ENCODE results near the gene SMG6.

SMG6 gene

DNA sequence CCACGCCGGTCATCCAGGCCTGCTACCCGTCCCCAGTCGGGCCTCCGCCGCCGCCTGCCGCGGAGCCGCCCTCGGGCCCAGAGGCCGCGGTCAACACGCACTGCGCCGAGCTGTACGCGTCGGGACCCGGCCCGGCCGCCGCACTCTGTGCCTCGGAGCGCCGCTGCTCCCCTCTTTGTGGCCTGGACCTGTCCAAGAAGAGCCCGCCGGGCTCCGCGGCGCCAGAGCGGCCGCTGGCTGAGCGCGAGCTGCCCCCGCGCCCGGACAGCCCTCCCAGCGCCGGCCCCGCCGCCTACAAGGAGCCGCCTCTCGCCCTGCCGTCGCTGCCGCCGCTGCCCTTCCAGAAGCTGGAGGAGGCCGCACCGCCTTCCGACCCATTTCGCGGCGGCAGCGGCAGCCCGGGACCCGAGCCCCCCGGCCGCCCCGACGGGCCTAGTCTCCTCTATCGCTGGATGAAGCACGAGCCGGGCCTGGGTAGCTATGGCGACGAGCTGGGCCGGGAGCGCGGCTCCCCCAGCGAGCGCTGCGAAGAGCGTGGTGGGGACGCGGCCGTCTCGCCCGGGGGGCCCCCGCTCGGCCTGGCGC is 246.3 kb downstream of the SMG6 start:
- no peak for DNase-seq

DNA sequence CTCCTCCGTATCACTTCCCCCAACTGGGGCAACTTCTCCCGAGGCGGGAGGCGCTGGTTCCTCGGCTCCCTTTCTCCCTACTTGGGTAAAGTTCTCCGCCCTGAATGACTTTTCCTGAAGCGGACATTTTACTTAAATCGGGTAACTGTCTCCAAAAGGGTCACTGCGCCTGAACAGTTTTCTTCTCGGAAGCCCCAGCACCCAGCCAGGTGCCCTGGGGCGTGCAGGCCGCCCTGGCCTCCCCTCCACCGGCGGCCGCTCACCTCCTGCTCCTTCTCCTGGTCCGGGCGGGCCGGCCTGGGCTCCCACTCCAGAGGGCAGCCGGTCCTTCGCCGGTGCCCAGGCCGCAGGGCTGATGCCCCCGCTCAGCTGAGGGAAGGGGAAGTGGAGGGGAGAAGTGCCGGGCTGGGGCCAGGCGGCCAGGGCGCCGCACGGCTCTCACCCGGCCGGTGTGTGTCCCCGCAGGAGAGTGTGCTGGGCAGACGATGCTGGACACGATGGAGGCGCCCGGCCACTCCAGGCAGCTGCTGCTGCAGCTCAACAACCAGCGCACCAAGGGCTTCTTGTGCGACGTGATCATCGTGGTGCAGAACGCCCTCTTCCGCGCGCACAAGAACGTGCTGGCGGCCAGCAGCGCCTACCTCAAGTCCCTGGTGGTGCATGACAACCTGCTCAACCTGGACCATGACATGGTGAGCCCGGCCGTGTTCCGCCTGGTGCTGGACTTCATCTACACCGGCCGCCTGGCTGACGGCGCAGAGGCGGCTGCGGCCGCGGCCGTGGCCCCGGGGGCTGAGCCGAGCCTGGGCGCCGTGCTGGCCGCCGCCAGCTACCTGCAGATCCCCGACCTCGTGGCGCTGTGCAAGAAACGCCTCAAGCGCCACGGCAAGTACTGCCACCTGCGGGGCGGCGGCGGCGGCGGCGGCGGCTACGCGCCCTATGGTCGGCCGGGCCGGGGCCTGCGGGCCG is 247.1 kb downstream of the SMG6 start:
- peak; percentile 45 to 47 for DNase-seq
- no peak for TF ChIP-seq POLR2A (IDR thresholded peaks at IDR 0.05; ENCODE audit: low read length)
- no peak for TF ChIP-seq GATA1 (IDR thresholded peaks at IDR 0.05; ENCODE audit: low read depth, low read length)

More for the DNA sequence above, 246.3 kb downstream of the SMG6 start:
- TF ChIP-seq GATA1 (IDR thresholded peaks at IDR 0.05; ENCODE audit: low read depth, low read length) (no peak), POLR2A (IDR thresholded peaks at IDR 0.05; ENCODE audit: low read length) (no peak)

DNA sequence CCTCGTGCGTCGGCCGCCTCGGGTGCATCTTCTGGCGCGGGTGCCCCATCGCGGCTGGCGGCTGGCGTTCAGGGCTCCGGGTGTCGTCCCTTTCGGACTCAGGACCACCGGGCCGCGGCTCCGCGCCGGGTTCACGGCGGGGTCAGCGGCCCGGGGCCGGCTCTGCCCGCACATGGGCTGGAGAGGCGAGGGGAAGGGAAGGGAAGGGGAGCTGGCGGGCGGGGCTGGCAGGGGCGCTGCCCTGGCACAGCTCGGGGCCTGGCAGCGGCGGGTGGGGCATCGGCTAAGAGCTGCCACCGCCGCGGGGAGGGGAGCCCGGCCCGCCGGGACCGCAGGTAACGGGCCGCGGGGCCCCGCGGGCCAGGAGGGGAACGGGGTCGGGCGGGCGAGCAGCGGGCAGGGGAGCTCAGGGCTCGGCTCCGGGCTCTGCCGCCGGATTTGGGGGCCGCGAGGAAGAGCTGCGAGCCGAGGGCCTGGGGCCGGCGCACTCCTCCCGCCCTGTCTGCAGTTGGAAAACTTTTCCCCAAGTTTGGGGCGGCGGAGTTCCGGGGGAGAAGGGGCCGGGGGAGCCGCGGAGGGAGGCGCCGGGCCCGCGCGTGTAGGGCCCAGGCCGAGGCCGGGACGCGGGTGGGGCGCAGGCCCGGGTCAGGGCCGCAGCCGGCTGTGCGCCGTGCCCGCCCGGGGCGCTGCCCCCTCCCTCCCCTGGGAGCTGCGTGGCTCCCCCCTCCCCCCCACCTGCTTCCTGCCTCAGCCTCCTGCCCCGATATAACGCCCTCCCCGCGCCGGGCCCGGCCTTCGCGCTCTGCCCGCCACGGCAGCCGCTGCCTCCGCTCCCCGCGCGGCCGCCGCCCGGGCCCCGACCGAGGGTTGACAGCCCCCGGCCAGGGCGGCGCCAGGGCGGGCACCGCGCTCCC is 248.0 kb downstream of the SMG6 start:
- TF ChIP-seq GATA1 (IDR thresholded peaks at IDR 0.05; ENCODE audit: low read depth, low read length) (no peak), POLR2A (IDR thresholded peaks at IDR 0.05; ENCODE audit: low read length) (no peak)
- no peak for DNase-seq

DNA sequence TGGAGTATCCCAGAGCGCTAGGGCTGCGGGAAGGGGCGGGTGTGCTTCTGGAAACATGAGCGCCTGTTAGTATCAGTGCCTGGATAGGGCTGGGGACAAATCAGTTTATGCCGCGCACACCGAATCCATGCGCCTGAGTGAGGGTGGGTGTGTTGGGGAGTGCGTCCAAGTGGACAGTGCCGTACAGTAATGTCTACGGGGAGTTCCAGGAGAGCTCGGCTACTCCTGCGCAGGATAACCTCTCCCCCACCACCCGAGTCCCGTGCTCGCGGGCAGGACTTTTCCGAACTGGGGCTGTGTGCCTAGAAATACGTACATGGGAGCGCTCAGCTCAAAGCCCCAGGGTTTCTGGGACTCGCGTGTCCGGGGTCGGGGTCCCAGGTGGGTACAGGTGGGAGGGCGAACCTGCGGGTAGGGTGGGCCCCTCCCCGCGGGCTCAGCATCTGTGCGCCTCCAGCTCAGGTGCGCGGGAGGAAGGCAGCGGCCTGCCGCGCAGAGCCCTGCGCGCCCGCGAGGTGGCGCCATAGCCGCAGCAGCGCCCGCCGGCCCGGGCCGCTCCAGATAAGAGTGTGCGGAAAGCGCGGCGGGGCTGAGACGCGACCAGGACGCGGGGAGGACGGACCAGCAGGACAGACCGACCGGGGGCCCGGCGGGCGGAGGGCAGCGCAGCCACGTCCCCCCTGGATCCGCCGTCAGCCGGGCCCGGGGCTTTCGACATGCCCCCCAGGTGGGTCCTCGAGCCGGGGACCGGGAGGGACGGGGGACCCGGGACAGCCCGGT is 248.9 kb downstream of the SMG6 start, which contains the start of gene HIC1:
Gene HIC1, plus strand, starts transcription at position 592 of the 780 bp plus-strand sequence. CDS start 1,588 bp downstream, outside the sequence.
- TF ChIP-seq GATA1 (IDR thresholded peaks at IDR 0.05; ENCODE audit: low read depth, low read length) (no peak), POLR2A (IDR thresholded peaks at IDR 0.05; ENCODE audit: low read length) (no peak)
- DNase-seq, result peak; percentile 78 to 86

DNA sequence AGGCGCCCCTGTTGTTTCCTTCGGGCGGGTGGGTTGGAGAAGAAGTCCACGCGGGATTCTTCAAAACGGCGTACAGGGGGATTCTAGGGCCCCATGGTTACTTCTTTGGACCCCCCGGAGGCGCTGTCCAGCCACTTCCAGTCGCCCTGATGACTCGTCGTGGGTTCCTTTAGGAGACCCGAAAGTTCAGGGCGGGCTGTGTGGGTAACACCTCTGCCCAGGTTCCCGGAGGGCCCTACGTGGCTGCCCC is 249.4 kb downstream of the SMG6 start:
- no peak for DNase-seq
- TF ChIP-seq GATA1 (IDR thresholded peaks at IDR 0.05; ENCODE audit: low read depth, low read length), result no peak
- TF ChIP-seq POLR2A (IDR thresholded peaks at IDR 0.05; ENCODE audit: low read length), result no peak

DNA sequence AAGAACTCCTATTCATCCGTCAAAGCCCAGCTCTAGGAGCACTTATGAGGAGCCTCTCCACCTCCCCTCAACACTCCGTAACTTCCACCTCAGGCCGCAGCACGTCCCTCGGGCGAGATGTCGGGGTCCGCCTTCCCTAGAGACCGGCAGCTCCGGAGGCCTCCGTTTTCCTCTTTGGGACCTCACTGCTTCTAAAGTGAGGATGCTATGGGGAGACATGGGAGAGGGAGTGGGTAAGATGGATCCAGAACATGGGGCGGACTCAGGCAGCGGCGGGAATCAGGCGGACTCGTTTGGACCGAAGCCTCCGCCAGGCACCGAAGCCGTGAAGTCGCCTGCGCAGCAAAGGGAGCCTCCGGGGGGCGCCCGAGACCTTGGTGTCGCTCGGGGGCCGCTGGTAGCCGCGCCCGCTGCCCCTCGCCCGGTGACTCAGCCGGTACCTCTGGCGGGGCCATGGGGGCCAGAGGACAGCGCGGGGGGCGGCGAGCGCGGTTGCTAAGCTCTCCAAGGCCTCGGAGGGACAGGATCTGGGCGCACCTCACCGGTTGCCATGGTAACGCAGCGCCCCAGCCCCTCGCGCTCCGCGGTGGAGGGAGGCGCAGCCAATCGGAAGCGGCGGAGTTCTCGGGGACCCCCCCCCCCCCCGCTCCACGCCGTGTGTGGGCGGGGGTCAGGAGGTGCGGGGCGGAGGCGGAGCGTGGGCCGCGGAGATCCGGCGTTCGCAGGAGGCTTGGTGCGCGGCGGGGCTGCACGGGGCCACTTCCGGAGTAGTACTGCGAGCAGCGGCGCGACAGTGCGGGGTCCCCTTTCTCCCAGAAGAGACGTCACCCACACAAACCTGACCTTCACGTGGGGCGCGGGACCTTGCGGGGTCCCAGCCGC is 250.0 kb downstream of the SMG6 start:
- peak; percentile 71 to 77 for DNase-seq
- TF ChIP-seq GATA1 (IDR thresholded peaks at IDR 0.05; ENCODE audit: low read depth, low read length) (no peak), POLR2A (IDR thresholded peaks at IDR 0.05; ENCODE audit: low read length) (no peak)

DNA sequence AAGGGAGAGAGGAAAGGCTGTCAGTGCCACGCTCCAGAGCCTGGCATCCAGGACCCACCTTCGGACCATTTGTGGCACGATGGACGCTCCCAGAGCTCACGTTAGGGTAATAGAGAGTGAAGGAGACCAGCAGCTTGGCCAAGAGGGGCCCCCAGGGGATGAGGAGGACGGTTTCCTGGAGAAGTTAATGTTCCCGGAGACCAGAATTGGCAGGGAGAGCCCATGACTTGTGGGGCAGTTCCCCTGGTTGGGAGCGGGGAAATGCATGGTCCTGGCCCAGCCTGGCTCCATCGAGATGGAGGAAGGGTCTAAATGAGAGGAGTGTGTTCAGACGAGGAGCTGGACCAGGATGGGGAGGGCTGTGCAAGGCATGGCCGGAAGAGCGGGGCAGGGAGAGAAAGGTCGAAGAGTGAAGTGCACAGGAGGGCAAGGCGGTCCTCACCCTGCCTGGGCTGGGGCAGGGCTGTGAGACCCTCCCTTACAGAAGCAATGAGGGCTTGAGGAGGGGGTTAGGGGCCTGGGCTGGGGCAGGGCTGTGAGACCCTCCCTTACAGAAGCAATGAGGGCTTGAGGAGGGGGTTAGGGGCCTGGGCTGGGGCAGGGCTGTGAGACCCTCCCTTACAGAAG is 251.5 kb downstream of the SMG6 start:
- TF ChIP-seq GATA1 (IDR thresholded peaks at IDR 0.05; ENCODE audit: low read depth, low read length) (no peak), POLR2A (IDR thresholded peaks at IDR 0.05; ENCODE audit: low read length) (no peak)
- no peak for DNase-seq

DNA sequence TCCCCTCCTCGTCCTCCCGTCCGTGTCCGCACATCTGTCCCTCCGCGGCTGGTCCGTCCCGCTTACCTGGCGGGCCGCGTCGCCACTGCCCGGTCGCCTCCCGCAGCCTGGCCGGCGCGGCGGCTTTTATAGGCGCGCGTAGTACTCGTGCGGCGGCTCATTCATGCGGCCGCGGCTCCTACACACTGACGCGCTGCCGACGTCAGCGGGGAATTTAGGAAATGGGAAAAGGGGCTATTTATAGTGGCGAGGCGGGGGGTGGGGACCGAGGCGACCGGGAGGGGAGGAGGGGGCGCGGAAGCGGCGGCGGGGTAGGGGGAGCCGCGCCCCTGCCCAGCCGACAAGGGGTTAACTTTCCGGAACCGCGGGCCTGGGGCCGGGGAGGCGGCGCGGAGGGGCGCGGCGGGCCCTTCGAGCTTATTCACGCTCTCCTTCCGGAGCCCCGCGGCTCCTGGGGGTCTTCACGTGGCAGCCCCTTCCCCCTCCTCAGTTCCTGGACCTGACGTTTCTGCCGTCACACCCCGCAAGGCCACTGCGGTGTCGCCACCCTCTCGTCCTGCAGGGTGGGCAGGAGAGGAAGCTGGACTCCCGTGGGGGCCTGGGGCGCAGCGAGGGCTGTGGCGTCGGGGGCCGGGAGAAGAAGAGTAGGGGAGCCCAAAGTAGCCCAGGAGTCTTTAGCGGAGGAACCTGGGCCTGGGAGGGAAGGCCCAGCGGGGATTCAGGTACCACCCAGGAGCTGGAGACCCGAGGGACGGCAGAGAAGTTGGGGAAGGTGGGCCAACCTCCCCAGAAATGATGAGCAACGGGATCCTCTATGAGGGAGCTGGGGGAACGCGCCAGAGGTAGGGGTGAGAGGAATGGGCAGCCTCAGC is 252.3 kb downstream of the SMG6 start:
- DNase-seq, result peak; percentile 31 to 39
- TF ChIP-seq POLR2A (IDR thresholded peaks at IDR 0.05; ENCODE audit: low read length), result no peak
- no peak for TF ChIP-seq GATA1 (IDR thresholded peaks at IDR 0.05; ENCODE audit: low read depth, low read length)

DNA sequence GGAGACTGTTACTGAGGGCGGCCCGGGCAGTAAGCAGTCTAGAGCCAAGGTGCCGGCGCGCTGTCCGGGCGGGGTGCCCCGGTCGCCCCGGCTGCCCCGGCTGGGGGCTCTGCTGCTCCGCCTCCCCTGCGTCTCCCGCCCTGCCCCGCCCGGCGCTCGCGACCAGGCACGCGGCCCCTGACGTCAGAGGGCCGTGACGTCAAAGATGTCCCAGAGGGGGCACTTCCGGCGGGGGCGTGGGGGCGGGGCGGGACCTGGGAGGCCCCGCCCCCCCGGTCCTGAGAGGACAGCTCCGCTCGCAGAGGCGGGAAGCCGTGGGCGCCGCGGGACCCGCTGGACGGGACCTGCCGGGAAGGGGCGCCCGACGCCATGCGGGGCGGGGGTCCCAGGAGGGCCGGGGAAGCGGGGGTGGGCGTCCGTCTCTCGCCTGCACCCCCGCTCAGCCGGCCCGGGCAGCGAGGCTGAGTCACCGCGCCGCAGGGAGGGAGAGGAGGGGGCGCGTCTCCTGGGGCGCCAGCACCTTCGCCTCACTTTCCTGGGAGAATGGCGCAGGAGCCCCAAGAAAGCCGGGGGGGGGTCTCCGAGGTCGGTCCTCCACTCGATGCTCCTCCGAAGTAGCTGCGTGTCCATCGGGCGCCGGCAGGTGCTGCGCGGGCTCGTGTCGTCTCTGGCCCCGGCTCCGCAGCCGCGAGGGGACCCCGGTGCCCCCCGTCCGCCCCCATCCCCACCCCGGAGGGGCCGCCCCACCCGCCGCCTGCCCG is 253.1 kb downstream of the SMG6 start:
- peak; percentile 82 to 88 for DNase-seq
- TF ChIP-seq POLR2A (IDR thresholded peaks at IDR 0.05; ENCODE audit: low read length), result no peak
- TF ChIP-seq GATA1 (IDR thresholded peaks at IDR 0.05; ENCODE audit: low read depth, low read length), result no peak

All from erythroblast (primary cell).